ENCODE results near the gene CDHR2. TPM values are rescaled to one million over a fixed set of nuclear protein-coding genes. Genes with fewer than 3 reads are reported as not detected.

CDHR2 gene
- total RNA-seq, 4 donors from 2014 or later, result not detected

- DNase-seq (ENCODE audit: low spot score), result no peak
- no peak for ATAC-seq (ENCODE audit: low FRiP score)
- no peak for TF ChIP-seq CTCF (IDR thresholded peaks at IDR 0.05)
Observed at GRCh38 chr5:176514244-176514950, 34.7 kb upstream of the CDHR2 start.

- DNase-seq (ENCODE audit: low spot score) (no peak), ATAC-seq (ENCODE audit: low FRiP score) (no peak)
- no peak for TF ChIP-seq CTCF (IDR thresholded peaks at IDR 0.05)
Observed at GRCh38 chr5:176515396-176515795, 33.7 kb upstream of the CDHR2 start.

GRCh38 chr5:176517053-176517661 lies 32.0 kb upstream of the CDHR2 start:
- DNase-seq (ENCODE audit: low spot score) (no peak), ATAC-seq (ENCODE audit: low FRiP score) (no peak)

GRCh38 chr5:176519810-176520720 lies 29.1 kb upstream of the CDHR2 start:
- no peak for TF ChIP-seq CTCF (IDR thresholded peaks at IDR 0.05)
- ATAC-seq (ENCODE audit: low FRiP score) (no peak), DNase-seq (ENCODE audit: low spot score) (no peak)

More at GRCh38 chr5:176517053-176517661, 32.0 kb upstream of the CDHR2 start:
- TF ChIP-seq CTCF (IDR thresholded peaks at IDR 0.05), result no peak

- DNase-seq (ENCODE audit: low spot score), result no peak
- TF ChIP-seq CTCF (IDR thresholded peaks at IDR 0.05), result no peak
- ATAC-seq (ENCODE audit: low FRiP score), result no peak
Observed at GRCh38 chr5:176521286-176521685, 27.9 kb upstream of the CDHR2 start.

GRCh38 chr5:176521699-176522263 lies 27.4 kb upstream of the CDHR2 start:
- TF ChIP-seq CTCF (IDR thresholded peaks at IDR 0.05), result no peak
- DNase-seq (ENCODE audit: low spot score) (no peak), ATAC-seq (ENCODE audit: low FRiP score) (no peak)
